ENCODE results near the gene CDH23.

CDH23 gene

DNA sequence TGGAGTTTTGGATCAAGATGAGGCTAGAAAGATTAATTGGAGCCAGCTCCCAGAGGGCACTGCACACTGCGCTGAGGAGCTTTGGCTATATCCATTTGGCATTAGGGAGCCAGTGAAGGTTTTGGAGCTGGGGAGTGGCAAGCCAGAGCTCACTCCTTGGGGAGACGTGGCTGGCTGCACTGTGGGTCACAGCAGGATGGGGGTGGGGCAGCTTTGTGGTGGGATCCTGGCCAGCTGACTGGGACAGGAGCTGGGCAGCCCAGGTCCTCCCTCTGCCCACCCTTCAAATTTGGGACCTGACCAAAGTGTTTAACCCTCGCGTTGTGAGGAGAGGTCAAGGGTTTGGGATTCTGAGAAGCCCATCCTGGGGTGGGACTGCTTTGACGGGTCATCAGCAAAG lies 317.9 kb downstream of the CDH23 start:
- H3K27ac ChIP-seq, result no peak overlapping the region
- TF ChIP-seq, protein P1, sequence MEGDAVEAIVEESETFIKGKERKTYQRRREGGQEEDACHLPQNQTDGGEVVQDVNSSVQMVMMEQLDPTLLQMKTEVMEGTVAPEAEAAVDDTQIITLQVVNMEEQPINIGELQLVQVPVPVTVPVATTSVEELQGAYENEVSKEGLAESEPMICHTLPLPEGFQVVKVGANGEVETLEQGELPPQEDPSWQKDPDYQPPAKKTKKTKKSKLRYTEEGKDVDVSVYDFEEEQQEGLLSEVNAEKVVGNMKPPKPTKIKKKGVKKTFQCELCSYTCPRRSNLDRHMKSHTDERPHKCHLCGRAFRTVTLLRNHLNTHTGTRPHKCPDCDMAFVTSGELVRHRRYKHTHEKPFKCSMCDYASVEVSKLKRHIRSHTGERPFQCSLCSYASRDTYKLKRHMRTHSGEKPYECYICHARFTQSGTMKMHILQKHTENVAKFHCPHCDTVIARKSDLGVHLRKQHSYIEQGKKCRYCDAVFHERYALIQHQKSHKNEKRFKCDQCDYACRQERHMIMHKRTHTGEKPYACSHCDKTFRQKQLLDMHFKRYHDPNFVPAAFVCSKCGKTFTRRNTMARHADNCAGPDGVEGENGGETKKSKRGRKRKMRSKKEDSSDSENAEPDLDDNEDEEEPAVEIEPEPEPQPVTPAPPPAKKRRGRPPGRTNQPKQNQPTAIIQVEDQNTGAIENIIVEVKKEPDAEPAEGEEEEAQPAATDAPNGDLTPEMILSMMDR (IDR thresholded peaks at IDR 0.05), result no peak
- no peak for TF ChIP-seq ZFX (IDR thresholded peaks at IDR 0.05; ENCODE audit: borderline replicate concordance)

DNA sequence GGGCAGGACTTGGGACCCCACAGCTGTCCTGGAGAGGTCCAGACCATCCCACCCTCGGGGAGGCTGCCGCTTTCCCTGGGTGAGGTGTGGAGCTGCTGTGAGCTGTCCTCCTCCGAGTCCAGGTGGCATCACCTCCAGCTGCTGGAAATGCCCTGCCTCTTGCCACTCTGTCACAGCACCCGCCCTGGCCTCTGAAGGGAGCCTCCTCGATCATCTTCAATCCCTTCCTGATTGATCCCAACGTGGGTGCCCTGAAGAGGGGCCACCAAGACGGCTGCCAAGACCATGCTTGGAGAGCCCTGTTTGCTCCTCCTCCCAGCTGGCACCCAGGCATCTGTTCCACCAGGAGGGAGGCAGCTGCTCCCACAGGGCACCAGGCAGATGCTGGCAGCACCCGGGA lies 318.3 kb downstream of the CDH23 start:
- TF ChIP-seq, protein P1 (IDR thresholded peaks at IDR 0.05), result no peak
- no peak for TF ChIP-seq ZFX (IDR thresholded peaks at IDR 0.05; ENCODE audit: borderline replicate concordance)
- no peak overlapping the region for H3K27ac ChIP-seq

DNA sequence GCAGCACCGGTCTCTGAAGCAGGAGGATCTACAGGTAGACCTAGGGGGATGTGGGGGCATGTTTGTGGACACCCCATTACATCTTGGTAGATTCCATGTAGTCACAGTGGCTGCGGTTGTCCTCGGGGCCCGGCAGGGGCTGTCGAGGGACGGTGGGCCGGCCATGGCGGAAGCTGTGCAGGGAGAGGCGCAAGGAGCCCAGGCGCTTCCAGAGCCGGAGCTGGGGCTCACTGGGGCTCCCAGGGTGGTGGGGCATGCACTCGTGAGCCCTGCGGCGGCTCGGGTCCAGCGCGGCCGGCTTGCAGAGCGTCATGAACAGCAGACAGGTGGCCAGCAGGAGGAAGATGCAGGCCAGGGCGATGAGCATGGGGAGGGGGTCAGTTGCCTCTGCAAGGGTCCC lies 319.1 kb downstream of the CDH23 start:
- no peak overlapping the region for H3K27ac ChIP-seq

DNA sequence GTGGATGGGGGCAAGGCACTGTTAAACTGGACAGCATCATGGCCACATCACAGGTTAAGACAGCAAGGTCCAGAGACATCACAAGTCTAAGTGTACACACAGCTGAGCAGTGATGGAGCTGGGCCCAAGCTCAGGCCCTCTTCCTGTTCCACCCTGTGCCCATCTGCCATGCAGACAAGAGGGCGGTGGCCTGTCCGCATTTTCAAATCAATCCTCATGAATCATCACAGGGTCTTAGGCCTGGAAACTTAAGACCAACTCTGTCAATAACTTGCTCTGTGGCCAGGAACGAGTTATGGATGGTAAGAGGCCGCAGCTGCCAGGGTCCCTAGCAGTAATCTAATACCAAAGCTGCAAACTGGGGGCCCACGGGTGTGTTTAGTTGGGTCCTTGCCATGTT lies 319.7 kb downstream of the CDH23 start:
- H3K27ac ChIP-seq, result no peak overlapping the region
- TF ChIP-seq ZFX (IDR thresholded peaks at IDR 0.05; ENCODE audit: borderline replicate concordance), result no peak
- TF ChIP-seq, protein P1 (IDR thresholded peaks at IDR 0.05), result no peak

More for the DNA sequence above, 319.1 kb downstream of the CDH23 start:
- no peak for TF ChIP-seq ZFX (IDR thresholded peaks at IDR 0.05; ENCODE audit: borderline replicate concordance)
- TF ChIP-seq, protein P1 (IDR thresholded peaks at IDR 0.05), result no peak

DNA sequence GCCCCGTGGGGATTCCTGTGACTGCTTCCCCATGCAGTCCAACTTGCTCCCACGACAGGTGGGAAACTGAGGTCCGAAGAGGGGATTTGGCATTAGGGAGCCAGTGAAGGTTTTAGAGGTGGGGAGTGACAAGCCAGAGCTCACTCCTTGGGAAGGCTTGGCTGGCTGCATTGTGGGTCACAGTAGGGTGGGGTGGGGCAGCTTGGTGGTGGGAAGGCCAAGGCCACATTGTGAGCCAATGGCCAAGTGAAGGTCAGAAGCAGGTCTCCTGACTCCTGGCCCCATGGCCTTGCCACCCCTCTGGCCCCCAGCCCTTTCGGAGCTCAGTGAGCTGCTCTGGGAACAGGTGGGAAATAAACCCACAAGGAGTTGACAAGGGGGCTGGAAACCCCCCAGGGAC lies 320.3 kb downstream of the CDH23 start:
- TF ChIP-seq, protein P1 (IDR thresholded peaks at IDR 0.05), result no peak
- TF ChIP-seq ZFX (IDR thresholded peaks at IDR 0.05; ENCODE audit: borderline replicate concordance), result no peak
- H3K27ac ChIP-seq, result no peak overlapping the region

DNA sequence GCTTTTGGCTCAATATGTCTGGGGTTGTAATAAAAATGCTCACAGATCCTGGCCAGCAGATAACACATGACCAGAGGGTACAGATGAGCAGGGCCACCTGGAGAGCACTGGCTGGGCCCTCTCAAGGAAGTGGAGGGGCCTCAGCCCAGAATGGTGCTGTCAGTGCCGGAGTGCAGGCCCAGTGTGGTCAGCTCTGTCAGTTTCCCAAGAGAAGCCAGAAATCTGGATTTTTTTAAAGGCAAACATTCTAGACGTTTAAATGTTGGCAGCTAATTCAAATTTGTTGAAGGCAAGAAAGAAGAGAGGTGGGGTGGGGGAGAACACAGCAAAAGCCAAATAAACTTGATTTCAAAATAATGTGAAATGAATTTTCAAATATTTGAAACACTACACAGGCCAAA lies 320.8 kb downstream of the CDH23 start:
- TF ChIP-seq ZFX (IDR thresholded peaks at IDR 0.05; ENCODE audit: borderline replicate concordance), result no peak
- TF ChIP-seq, protein P1 (IDR thresholded peaks at IDR 0.05), result no peak

DNA sequence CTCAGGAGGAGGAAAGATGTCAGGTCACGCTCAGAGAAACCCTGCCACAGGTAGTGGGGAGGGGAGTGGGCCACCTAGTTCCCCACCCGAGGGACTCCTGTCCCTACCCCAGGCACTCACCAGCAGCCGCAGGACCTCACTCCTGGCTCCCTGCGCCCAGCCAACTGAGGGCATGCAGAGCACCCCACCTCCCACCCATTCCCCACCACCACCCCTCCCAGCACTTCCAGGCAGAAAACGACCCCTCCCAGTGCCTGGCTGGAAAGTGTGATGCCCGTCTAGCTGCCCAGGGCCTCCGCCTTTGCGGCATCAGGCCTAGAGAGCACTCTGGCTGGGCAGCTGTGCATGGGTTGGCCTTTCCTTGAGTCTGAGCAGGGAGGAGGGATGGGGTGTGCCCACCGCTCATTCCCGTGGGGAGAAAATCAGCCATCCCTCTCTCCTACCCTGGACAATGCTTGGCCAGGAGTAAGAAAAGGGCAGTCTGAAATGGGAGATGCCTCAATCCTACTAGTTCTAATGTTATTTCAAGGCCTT lies 321.5 kb downstream of the CDH23 start:
- no peak for TF ChIP-seq ZFX (IDR thresholded peaks at IDR 0.05; ENCODE audit: borderline replicate concordance)
- TF ChIP-seq, protein P1 (IDR thresholded peaks at IDR 0.05), result no peak
- no peak overlapping the region for H3K27ac ChIP-seq

More for the DNA sequence above, 320.8 kb downstream of the CDH23 start:
- no peak overlapping the region for H3K27ac ChIP-seq

All from 22Rv1 (cell line).